ENCODE data around the gene GALNS.

The GALNS gene

GRCh38 chr16:88780142-88781062 is 76.3 kb downstream of the GALNS start:
- in situ Hi-C loops (cut with MboI; ENCODE audit: low sequenced_read_pairs, unreplicated experiment): no loop called here
- no peak for DNase-seq (ENCODE audit: low spot score)
- TF ChIP-seq CTCF (IDR thresholded peaks at IDR 0.05; ENCODE audit: borderline replicate concordance, control extremely low read depth, extremely low read depth, insufficient read depth, missing control alignments): no peak

DNA sequence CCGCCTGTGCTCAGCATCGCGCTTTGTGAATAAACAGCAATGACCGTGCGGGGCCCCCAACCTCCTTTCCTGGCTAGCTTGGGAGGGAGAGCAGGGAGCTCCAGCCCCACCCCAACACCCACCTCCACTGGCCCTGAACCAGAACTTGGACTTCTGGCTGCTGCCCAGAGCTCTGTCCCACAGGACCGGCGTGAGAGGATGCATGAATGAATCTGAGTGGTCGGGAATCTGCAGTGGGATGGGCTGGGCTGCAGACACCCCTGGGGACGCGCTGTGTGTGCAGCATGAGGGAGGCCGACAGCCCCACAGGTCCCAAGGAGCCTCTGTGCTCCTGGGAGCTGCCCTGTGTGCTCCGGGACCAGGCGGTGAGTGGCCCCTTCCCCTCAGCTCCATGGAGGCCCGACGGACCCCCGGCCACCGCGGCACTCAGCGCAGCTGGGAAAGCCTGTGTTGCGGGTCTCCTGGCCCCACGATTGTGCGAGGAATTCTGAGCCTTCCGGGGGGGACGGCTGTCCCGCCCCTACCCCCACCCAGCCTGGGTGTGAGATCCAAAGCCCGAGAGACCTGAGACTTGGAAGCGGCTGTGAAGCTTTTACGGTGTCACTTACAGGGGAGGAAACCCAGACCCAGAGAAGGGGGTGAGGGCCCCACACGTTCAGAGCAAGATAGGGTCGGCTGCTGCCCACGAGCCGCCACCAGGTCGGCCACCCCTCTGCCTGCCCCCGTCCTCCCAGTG is 77.2 kb downstream of the GALNS start:
- in situ Hi-C loops (cut with MboI; ENCODE audit: low sequenced_read_pairs, unreplicated experiment): no loop called here
- DNase-seq (ENCODE audit: low spot score): no peak
- no peak for TF ChIP-seq CTCF (IDR thresholded peaks at IDR 0.05; ENCODE audit: borderline replicate concordance, control extremely low read depth, extremely low read depth, insufficient read depth, missing control alignments)

DNA sequence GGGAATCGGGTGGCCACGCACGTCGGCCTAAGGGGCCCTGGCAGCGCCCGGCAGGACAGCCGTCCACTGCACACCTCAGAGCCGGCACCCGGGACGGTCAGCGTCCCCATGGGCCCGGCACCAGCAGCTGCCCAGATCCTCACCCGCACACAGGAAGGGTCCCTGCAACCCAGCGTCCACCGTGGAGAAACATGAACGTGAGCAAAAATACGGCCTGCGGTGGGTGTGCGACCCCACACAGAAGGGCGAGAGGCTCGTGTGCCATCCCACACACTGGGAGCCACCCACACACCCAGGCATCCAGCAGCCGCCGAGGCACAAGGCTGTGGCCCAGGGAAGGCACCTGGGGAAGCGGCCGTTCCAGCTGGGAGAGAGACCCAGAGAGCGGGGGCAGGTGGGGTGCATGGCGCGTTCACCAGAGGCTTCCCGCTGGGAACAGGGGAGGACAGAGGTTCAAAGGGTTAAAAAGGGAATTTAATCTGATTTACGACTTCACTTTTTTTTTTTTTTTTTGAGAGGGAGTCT is 78.1 kb downstream of the GALNS start:
- DNase-seq (ENCODE audit: low spot score): no peak
- no peak for TF ChIP-seq CTCF (IDR thresholded peaks at IDR 0.05; ENCODE audit: borderline replicate concordance, control extremely low read depth, extremely low read depth, insufficient read depth, missing control alignments)
- in situ Hi-C loops (cut with MboI; ENCODE audit: low sequenced_read_pairs, unreplicated experiment): no loop called here

- in situ Hi-C loops (cut with MboI; ENCODE audit: low sequenced_read_pairs, unreplicated experiment): no loop called here
- TF ChIP-seq CTCF (IDR thresholded peaks at IDR 0.05; ENCODE audit: borderline replicate concordance, control extremely low read depth, extremely low read depth, insufficient read depth, missing control alignments): no peak
- DNase-seq (ENCODE audit: low spot score): no peak
Measured at GRCh38 chr16:88778271-88778525, 78.5 kb downstream of the GALNS start.

DNA sequence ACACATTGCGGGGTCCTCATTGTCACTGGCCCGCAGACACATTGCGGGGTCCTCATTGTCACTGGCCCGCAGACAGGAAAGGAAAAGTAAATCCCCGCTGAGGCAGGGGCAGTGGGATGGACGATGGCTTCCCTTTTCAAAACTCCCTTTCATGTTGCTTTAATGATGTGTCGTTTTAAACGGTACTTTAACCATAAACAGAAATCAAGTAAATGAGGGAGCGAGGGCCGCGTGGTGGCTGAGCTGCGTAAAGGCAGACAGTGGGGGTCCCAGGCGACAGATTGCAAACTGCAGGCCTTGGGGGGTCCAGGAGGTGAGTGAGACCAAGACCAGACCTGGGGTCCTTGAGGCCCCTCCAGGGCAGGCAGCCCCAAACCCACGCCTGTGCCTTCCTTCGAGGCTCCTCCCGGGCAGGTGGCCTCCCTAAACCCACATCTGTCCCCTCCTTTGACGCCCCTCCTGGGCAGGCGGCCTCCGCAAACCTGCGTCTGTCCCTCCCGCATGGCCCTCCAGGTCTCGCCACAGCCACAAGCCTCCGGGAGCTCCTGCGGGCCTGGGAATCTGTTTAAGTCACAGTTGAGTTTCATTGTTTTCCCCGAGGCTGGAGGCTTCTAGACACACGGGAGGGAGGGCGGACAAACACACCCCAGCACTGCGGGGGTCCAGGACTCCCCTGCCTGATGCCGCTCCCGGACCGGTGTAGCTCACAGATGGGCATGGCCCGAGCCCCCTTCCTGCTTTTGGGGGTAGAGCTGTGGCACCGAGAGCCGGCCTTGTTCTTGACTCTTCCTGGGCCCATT is 79.1 kb downstream of the GALNS start:
- no peak for TF ChIP-seq CTCF (IDR thresholded peaks at IDR 0.05; ENCODE audit: borderline replicate concordance, control extremely low read depth, extremely low read depth, insufficient read depth, missing control alignments)
- DNase-seq (ENCODE audit: low spot score): no peak
- in situ Hi-C loops (cut with MboI; ENCODE audit: low sequenced_read_pairs, unreplicated experiment): no loop called here

DNA sequence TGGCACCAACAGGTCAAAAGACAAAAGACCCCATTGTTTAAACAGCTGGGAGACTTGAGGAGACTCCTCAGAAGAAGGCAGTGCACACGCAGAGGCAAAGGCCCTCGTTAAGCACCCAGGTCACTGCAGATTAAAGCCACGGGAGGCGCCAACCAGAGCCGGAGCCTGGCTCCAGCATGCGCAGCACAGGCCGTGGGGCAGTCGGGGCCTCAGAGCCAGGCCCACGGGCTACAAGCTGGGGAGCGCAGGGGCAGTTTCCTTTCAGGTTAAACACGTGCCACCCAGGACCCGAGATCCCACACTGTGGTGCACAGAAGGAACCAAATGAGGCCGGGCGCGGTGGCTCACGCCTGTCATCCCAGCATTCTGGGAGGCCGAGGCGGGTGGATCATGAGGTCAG is 80.9 kb downstream of the GALNS start:
- no peak for DNase-seq (ENCODE audit: low spot score)
- in situ Hi-C loops (cut with MboI; ENCODE audit: low sequenced_read_pairs, unreplicated experiment): no loop called here
- no peak for TF ChIP-seq CTCF (IDR thresholded peaks at IDR 0.05; ENCODE audit: borderline replicate concordance, control extremely low read depth, extremely low read depth, insufficient read depth, missing control alignments)
